ENCODE data around the gene ARID5B.

- no peak for TF ChIP-seq ZNF274 (IDR thresholded peaks at IDR 0.05; ENCODE audit: low read depth, low read length)
- no peak for TF ChIP-seq SUZ12 (IDR thresholded peaks at IDR 0.05; ENCODE audit: extremely low read depth, insufficient read depth, insufficient read length)
Observed at GRCh38 chr10:61923950-61924274, 22.4 kb downstream of the ARID5B start.

Data from NT2/D1 (cell line).